ENCODE data around the gene RALY.

The RALY gene

GRCh38 chr20:34042262-34042661, 48.6 kb downstream of the RALY start:
- Mint-ChIP-seq H3K27ac (no peak overlapping the region), H3K27me3 (no peaks in the 10 kb centered on the region), H3K4me1 (peaks cover 68% of the 10 kb centered on the region), H3K36me3 (ENCODE audit: low read depth) (peaks cover 5% of the 10 kb centered on the region), H3K9me3 (no peaks in the 10 kb centered on the region), H3K4me3 (no peak overlapping the region)
- no peak for ATAC-seq
- DNase-seq, result no peak

- no peak for DNase-seq
- Mint-ChIP-seq H3K4me3 (no peak overlapping the region), H3K27ac (no peak overlapping the region), H3K9me3 (no peaks in the 10 kb centered on the region), H3K27me3 (no peaks in the 10 kb centered on the region), H3K36me3 (ENCODE audit: low read depth) (peaks cover 5% of the 10 kb centered on the region), H3K4me1 (peaks cover 66% of the 10 kb centered on the region)
- no peak for ATAC-seq
Observed at GRCh38 chr20:34043025-34043424, 49.3 kb downstream of the RALY start.

GRCh38 chr20:34045294-34045693, 51.6 kb downstream of the RALY start:
- Mint-ChIP-seq H3K27ac (peak overlapping the region; percentile 56), H3K9me3 (no peaks in the 10 kb centered on the region), H3K27me3 (no peaks in the 10 kb centered on the region), H3K36me3 (ENCODE audit: low read depth) (peaks cover 7% of the 10 kb centered on the region), H3K4me1 (peaks cover 66% of the 10 kb centered on the region), H3K4me3 (no peak overlapping the region)
- ATAC-seq (no peak), DNase-seq (no peak)

- H3K36me3 Mint-ChIP-seq (ENCODE audit: low read depth), result peaks cover 7% of the 10 kb centered on the region
- no peak overlapping the region for H3K27ac Mint-ChIP-seq
- H3K4me1 Mint-ChIP-seq, result peaks cover 62% of the 10 kb centered on the region
- DNase-seq, result no peak
- H3K9me3 Mint-ChIP-seq, result no peaks in the 10 kb centered on the region
- H3K27me3 Mint-ChIP-seq, result no peaks in the 10 kb centered on the region
- no peak for ATAC-seq
- no peak overlapping the region for H3K4me3 Mint-ChIP-seq
Observed at GRCh38 chr20:34045930-34046725, 52.4 kb downstream of the RALY start.

GRCh38 chr20:34047010-34047687, 53.4 kb downstream of the RALY start:
- Mint-ChIP-seq H3K9me3 (no peaks in the 10 kb centered on the region), H3K4me1 (peaks cover 54% of the 10 kb centered on the region), H3K4me3 (no peak overlapping the region), H3K36me3 (ENCODE audit: low read depth) (peaks cover 7% of the 10 kb centered on the region), H3K27ac (no peak overlapping the region), H3K27me3 (no peaks in the 10 kb centered on the region)
- DNase-seq, result no peak
- ATAC-seq, result no peak

- Mint-ChIP-seq H3K27me3 (no peaks in the 10 kb centered on the region), H3K27ac (no peak overlapping the region), H3K4me3 (no peak overlapping the region), H3K36me3 (ENCODE audit: low read depth) (peaks cover 9% of the 10 kb centered on the region), H3K9me3 (no peaks in the 10 kb centered on the region), H3K4me1 (peaks cover 54% of the 10 kb centered on the region)
- no peak for DNase-seq
- no peak for ATAC-seq
Observed at GRCh38 chr20:34047917-34048316, 54.2 kb downstream of the RALY start.

- Mint-ChIP-seq H3K4me1 (peaks cover 54% of the 10 kb centered on the region), H3K27me3 (no peaks in the 10 kb centered on the region), H3K27ac (no peak overlapping the region)
Observed at GRCh38 chr20:34049389-34049788, 55.7 kb downstream of the RALY start.

GRCh38 chr20:34049897-34050695, 56.4 kb downstream of the RALY start:
- Mint-ChIP-seq H3K4me3 (no peak overlapping the region), H3K4me1 (peaks cover 56% of the 10 kb centered on the region), H3K36me3 (ENCODE audit: low read depth) (peaks cover 5% of the 10 kb centered on the region), H3K27ac (no peak overlapping the region), H3K9me3 (no peaks in the 10 kb centered on the region), H3K27me3 (no peaks in the 10 kb centered on the region)
- no peak for DNase-seq
- ATAC-seq, result no peak

More at GRCh38 chr20:34049389-34049788, 55.7 kb downstream of the RALY start:
- Mint-ChIP-seq H3K9me3 (no peaks in the 10 kb centered on the region), H3K36me3 (ENCODE audit: low read depth) (peaks cover 5% of the 10 kb centered on the region), H3K4me3 (no peak overlapping the region)
- DNase-seq (no peak), ATAC-seq (no peak)

- ATAC-seq, result no peak
- H3K36me3 Mint-ChIP-seq (ENCODE audit: low read depth), result peaks cover 5% of the 10 kb centered on the region
- no peaks in the 10 kb centered on the region for H3K9me3 Mint-ChIP-seq
- no peak for DNase-seq
- peaks cover 59% of the 10 kb centered on the region for H3K4me1 Mint-ChIP-seq
- H3K27me3 Mint-ChIP-seq, result no peaks in the 10 kb centered on the region
- no peak overlapping the region for H3K4me3 Mint-ChIP-seq
- H3K27ac Mint-ChIP-seq, result no peak overlapping the region
Observed at GRCh38 chr20:34052414-34052813, 58.7 kb downstream of the RALY start.

- H3K9me3 Mint-ChIP-seq, result no peaks in the 10 kb centered on the region
- no peak overlapping the region for H3K4me3 Mint-ChIP-seq
- ATAC-seq, result no peak
- peaks cover 62% of the 10 kb centered on the region for H3K4me1 Mint-ChIP-seq
- H3K27me3 Mint-ChIP-seq, result no peaks in the 10 kb centered on the region
- DNase-seq, result no peak
- peaks cover 5% of the 10 kb centered on the region for H3K36me3 Mint-ChIP-seq (ENCODE audit: low read depth)
- no peak overlapping the region for H3K27ac Mint-ChIP-seq
Observed at GRCh38 chr20:34055290-34055689, 61.6 kb downstream of the RALY start.

- H3K27me3 Mint-ChIP-seq, result no peaks in the 10 kb centered on the region
- no peak for DNase-seq
- peak; percentile 53 for ATAC-seq
- no peaks in the 10 kb centered on the region for H3K9me3 Mint-ChIP-seq
- peaks cover 5% of the 10 kb centered on the region for H3K36me3 Mint-ChIP-seq (ENCODE audit: low read depth)
- peaks cover 66% of the 10 kb centered on the region for H3K4me1 Mint-ChIP-seq
- H3K27ac Mint-ChIP-seq, result no peak overlapping the region
- no peak overlapping the region for H3K4me3 Mint-ChIP-seq
Observed at GRCh38 chr20:34058831-34059230, 65.1 kb downstream of the RALY start.

GRCh38 chr20:34060970-34061369, 67.3 kb downstream of the RALY start:
- H3K4me1 Mint-ChIP-seq, result peaks cover 51% of the 10 kb centered on the region
- DNase-seq (no peak), ATAC-seq (no peak)
- no peaks in the 10 kb centered on the region for H3K27me3 Mint-ChIP-seq
- no peak overlapping the region for H3K4me3 Mint-ChIP-seq
- no peaks in the 10 kb centered on the region for H3K9me3 Mint-ChIP-seq
- peaks cover 5% of the 10 kb centered on the region for H3K36me3 Mint-ChIP-seq (ENCODE audit: low read depth)
- H3K27ac Mint-ChIP-seq, result peak overlapping the region; percentile 80

- H3K4me1 Mint-ChIP-seq, result peaks cover 45% of the 10 kb centered on the region
- peak overlapping the region; percentile 80 for H3K27ac Mint-ChIP-seq
Observed at GRCh38 chr20:34061695-34062094, 68.0 kb downstream of the RALY start.

GRCh38 chr20:34062570-34063482, 69.1 kb downstream of the RALY start:
- H3K36me3 Mint-ChIP-seq (ENCODE audit: low read depth), result peaks cover 5% of the 10 kb centered on the region
- H3K4me1 Mint-ChIP-seq, result peaks cover 39% of the 10 kb centered on the region
- no peaks in the 10 kb centered on the region for H3K9me3 Mint-ChIP-seq
- H3K27me3 Mint-ChIP-seq, result no peaks in the 10 kb centered on the region
- DNase-seq (no peak), ATAC-seq (peak; percentile 61)
- H3K4me3 Mint-ChIP-seq, result no peak overlapping the region
- peak overlapping the region; percentile 50 for H3K27ac Mint-ChIP-seq

More at GRCh38 chr20:34061695-34062094, 68.0 kb downstream of the RALY start:
- DNase-seq (no peak), ATAC-seq (no peak)
- Mint-ChIP-seq H3K27me3 (no peaks in the 10 kb centered on the region), H3K36me3 (ENCODE audit: low read depth) (peaks cover 5% of the 10 kb centered on the region), H3K9me3 (no peaks in the 10 kb centered on the region), H3K4me3 (no peak overlapping the region)

Measured in activated naive CD8-positive, alpha-beta T cell treated with anti-CD3 and anti-CD28 coated beads, Interleukin-2, amount 50 U/mL, for 24 hours (primary cell).